ENCODE data around the gene HIVEP3.

Gene HIVEP3

DNA sequence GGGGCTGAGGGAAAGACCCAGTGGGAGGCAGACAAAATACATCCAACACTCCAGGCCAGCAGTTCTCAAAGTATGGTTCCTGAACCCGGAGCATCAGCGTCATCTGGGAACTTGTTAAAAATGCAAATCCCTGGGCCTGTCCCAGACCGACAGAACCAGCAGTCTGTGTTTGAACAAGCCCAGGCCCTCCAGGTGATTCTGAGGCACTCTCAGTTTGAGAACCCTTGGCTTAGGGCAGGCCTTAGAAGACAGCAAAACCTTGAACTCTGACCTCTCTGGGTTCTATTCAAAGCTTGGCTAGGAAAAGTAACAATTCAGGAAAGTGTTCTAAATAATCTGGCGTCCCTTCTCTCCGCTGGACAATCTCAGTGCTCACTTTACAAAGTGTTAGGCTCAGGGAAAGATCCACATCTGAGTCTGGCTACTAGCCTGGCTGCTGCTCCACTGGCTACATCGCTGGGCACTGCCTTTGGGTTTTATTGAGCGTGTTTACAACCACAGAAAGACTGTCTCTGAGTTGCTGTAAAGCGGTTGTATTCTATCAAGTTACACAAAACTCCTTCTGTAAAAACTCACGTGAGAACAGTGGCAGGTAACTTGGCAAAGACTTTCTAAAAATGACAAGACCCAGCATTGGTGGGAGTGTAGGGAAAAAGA lies 166.1 kb downstream of the HIVEP3 start:
- H3K36me3 Mint-ChIP-seq (ENCODE audit: insufficient read depth): peaks cover 8% of the 10 kb centered on the region
- no peak for DNase-seq (ENCODE audit: low spot score in 2 of 2)
- no peak overlapping the region for H3K27ac Mint-ChIP-seq (ENCODE audit: low read depth)
- no peaks in the 10 kb centered on the region for H3K9me3 Mint-ChIP-seq
- H3K27me3 Mint-ChIP-seq: no peaks in the 10 kb centered on the region
- ATAC-seq (replicated peaks; ENCODE audit: extremely low read depth, poor library complexity, severe bottlenecking): no peak
- H3K4me3 Mint-ChIP-seq: no peak overlapping the region
- peaks cover 41% of the 10 kb centered on the region for H3K4me1 Mint-ChIP-seq

DNA sequence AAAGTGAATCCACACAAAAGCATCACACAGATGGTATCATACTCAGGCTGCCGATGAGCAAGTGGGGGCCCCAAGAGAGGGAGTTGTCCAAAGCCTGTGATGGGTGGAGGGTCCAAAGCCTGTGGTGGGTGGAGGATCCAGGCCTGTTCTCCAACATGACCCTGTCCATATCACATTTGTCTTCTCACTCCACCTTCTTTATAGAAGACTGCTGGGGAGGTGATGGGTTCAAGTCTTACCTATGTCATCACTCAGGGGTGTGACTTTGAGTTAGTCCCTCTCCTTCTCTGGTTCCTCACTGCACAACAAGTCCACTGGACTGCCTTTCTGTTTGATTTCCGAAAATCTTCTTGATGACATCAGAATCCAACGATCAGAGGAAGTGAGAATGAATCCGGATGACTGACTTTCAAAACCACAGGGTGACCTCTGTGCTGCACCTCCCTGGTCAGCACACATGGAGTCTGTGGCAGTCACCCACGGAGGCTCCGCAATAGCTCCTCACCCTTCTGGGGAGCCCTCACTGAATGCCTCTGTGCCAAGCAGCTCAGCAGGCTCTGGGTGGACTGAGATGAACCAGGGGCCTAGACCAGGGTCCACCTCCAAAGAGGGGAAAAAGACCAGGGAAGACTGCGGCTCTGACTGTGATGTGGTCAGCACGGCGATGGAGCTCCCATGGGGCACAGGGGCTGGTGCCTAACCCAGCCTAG lies 166.8 kb downstream of the HIVEP3 start:
- ATAC-seq (replicated peaks; ENCODE audit: extremely low read depth, poor library complexity, severe bottlenecking): no peak
- peaks cover 43% of the 10 kb centered on the region for H3K4me1 Mint-ChIP-seq

DNA sequence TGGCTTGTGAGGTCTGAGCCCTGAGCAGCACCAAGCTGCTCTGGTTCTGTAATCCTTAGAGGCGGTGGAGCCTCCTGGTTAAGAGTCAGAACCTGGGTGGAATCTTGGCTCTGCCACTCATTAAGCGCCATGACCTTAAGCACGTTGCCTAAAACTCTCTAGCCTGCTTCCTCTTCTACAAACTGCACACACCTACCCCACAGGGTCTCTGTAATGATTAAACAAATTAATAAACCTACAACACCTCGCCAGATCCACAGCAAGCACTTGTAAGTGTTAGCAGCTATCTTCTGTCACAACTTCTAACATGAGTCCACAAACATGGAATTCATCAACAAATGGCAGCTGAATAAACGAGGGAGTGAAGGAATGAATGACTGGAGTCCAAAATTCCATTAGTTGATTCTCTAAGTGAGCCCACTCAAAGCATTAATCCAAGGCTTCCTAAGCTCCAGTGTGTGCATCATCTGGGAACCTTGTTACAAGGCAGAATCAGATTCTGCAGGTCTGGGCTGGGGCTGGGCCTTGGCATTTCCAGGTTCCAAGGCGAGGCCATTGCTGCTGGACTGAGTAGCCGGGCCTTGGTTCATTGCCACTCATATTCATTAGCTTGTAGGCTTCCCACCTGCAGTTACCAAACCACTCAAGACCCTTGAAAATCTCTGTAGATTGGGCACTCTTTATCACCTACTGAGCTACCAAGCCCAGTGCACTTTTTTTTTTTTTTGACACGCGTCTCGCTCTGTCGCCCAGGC lies 168.6 kb downstream of the HIVEP3 start:
- Mint-ChIP-seq H3K27ac (ENCODE audit: low read depth) (no peak overlapping the region), H3K9me3 (no peaks in the 10 kb centered on the region), H3K36me3 (ENCODE audit: insufficient read depth) (peaks cover 9% of the 10 kb centered on the region), H3K4me1 (peaks cover 46% of the 10 kb centered on the region), H3K27me3 (no peaks in the 10 kb centered on the region), H3K4me3 (no peak overlapping the region)
- ATAC-seq (replicated peaks; ENCODE audit: extremely low read depth, poor library complexity, severe bottlenecking) (no peak), DNase-seq (ENCODE audit: low spot score in 2 of 2) (no peak)

More for the DNA sequence above, 166.8 kb downstream of the HIVEP3 start:
- peaks cover 8% of the 10 kb centered on the region for H3K36me3 Mint-ChIP-seq (ENCODE audit: insufficient read depth)
- DNase-seq (ENCODE audit: low spot score in 2 of 2): no peak
- no peaks in the 10 kb centered on the region for H3K9me3 Mint-ChIP-seq
- H3K27ac Mint-ChIP-seq (ENCODE audit: low read depth): peak overlapping the region; percentile 35
- H3K4me3 Mint-ChIP-seq: no peak overlapping the region
- no peaks in the 10 kb centered on the region for H3K27me3 Mint-ChIP-seq

DNA sequence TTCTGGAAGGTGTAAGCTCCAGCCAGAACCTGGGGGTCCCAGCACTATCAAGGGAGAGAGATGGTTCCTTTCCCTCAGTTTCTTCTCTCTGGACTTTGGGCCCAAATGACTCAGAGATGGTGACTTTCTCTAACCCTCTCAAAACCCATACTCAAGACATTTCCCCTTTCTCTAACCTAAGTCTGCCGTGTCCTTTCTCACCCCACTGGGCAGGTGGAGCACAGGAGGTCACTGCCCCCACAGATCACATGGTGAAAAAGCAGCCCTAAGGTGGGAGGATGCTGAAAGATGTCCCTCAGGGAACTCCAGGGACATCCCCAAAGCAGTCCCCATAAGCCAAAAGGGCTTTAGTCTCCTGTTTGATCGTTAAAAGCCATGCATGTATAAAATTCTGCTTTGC lies 173.7 kb downstream of the HIVEP3 start:
- Mint-ChIP-seq H3K36me3 (ENCODE audit: insufficient read depth) (peaks cover 1% of the 10 kb centered on the region), H3K27ac (ENCODE audit: low read depth) (no peak overlapping the region), H3K4me3 (no peak overlapping the region), H3K4me1 (peaks cover 38% of the 10 kb centered on the region), H3K9me3 (no peaks in the 10 kb centered on the region), H3K27me3 (no peaks in the 10 kb centered on the region)
- ATAC-seq (replicated peaks; ENCODE audit: extremely low read depth, poor library complexity, severe bottlenecking) (no peak), DNase-seq (ENCODE audit: low spot score in 2 of 2) (no peak)

DNA sequence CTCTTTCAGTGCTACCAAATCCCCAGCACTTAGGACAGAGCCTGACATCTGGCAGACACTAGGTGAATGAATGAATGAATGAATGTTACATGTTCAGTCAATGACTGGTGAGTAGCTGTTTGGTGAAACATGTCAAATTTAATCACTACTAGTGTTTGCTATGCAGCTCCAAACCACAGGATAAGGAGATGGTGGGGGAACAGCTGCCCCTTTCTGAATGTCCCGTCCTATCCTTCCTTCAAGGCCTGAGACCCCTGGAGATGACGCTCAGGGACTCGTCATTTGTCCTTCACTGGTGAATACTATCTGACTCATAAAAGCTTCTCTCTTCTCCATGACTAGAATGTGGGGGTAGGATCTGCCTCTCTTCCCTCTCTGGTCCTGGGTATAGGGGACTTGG lies 175.4 kb downstream of the HIVEP3 start:
- Mint-ChIP-seq H3K36me3 (ENCODE audit: insufficient read depth) (peaks cover 1% of the 10 kb centered on the region), H3K27me3 (no peaks in the 10 kb centered on the region), H3K4me3 (no peak overlapping the region), H3K9me3 (no peaks in the 10 kb centered on the region), H3K27ac (ENCODE audit: low read depth) (no peak overlapping the region), H3K4me1 (peaks cover 45% of the 10 kb centered on the region)
- no peak for ATAC-seq (replicated peaks; ENCODE audit: extremely low read depth, poor library complexity, severe bottlenecking)
- no peak for DNase-seq (ENCODE audit: low spot score in 2 of 2)

DNA sequence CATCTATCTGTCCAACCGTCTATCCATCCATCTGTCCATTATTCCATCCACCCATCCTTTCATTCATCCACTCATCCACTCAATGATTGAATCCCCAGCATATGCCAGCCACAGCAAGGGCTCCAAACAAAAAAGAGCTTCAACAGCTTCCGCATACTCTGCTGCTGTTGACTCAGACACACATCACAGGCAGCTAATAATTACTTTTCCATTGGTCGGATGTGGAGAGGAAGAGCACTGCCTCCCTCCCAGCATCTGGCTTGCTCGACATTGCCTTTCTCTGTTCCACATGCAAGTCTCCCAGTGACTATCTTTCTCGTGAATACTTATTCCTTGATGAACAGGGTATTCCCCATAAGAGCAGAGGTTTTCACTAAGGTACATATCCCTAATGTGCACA lies 176.5 kb downstream of the HIVEP3 start:
- ATAC-seq (replicated peaks; ENCODE audit: extremely low read depth, poor library complexity, severe bottlenecking) (no peak), DNase-seq (ENCODE audit: low spot score in 2 of 2) (no peak)
- Mint-ChIP-seq H3K27me3 (no peaks in the 10 kb centered on the region), H3K27ac (ENCODE audit: low read depth) (no peak overlapping the region), H3K9me3 (no peaks in the 10 kb centered on the region), H3K36me3 (ENCODE audit: insufficient read depth) (peaks cover 3% of the 10 kb centered on the region), H3K4me3 (no peak overlapping the region), H3K4me1 (peaks cover 51% of the 10 kb centered on the region)

DNA sequence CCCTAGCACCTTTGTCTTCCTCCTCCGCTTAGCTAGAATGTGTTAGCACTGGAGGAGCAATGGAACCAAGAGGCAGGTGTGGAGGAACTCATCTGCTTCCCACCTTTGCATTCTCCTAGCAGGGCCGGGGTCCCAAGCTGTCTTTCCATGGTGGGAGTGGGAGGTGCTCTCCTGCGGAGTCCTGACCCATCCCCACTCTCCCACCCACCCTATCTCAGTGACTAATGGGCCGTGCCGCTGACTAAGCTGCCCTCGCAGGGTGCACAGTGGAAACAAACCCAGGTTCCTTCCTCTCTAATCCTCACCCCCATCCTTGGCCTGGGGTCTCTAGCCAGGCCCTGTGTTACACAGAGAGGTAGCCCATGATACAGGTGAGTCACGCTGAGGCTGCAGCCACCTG lies 177.5 kb downstream of the HIVEP3 start:
- H3K9me3 Mint-ChIP-seq: no peaks in the 10 kb centered on the region
- peak overlapping the region; percentile 93 for H3K27ac Mint-ChIP-seq (ENCODE audit: low read depth)
- DNase-seq (ENCODE audit: low spot score in 2 of 2): no peak
- peaks cover 3% of the 10 kb centered on the region for H3K36me3 Mint-ChIP-seq (ENCODE audit: insufficient read depth)
- ATAC-seq (replicated peaks; ENCODE audit: extremely low read depth, poor library complexity, severe bottlenecking): no peak
- peaks cover 52% of the 10 kb centered on the region for H3K4me1 Mint-ChIP-seq
- H3K4me3 Mint-ChIP-seq: no peak overlapping the region
- H3K27me3 Mint-ChIP-seq: no peaks in the 10 kb centered on the region

DNA sequence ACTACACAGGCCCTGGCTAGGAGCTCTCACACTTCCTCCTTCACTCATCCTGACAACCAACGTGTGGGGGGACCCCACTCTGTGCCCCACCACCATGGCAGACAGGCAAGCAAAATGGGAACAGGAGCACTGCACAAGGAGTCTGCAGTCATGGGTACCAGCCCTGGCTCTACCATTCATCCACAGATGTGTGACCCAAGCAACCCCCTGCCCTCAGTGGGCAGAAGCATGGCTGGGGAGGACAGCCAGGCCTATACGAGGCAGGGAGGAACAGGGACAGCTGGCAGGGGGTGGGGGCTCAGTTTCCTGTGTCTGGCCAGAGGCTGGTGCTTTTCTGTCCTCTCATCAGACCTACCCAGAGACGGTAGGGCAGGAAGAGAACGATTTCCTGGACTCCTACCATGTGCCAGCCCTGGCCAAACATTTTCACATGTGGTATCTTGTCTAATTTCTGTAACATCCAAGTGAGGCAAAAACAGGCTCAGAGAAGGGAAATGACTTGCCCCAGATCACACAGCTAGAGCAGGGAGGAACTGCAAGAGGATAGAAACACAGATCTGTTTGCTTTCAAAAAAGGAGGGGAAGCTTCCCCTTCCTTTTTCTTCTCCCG lies 178.0 kb downstream of the HIVEP3 start:
- no peak for DNase-seq (ENCODE audit: low spot score in 2 of 2)
- H3K27me3 Mint-ChIP-seq: no peaks in the 10 kb centered on the region
- H3K27ac Mint-ChIP-seq (ENCODE audit: low read depth): peak overlapping the region; percentile 93
- peaks cover 3% of the 10 kb centered on the region for H3K36me3 Mint-ChIP-seq (ENCODE audit: insufficient read depth)
- peak; percentile 41 for ATAC-seq (replicated peaks; ENCODE audit: extremely low read depth, poor library complexity, severe bottlenecking)
- no peak overlapping the region for H3K4me3 Mint-ChIP-seq
- no peaks in the 10 kb centered on the region for H3K9me3 Mint-ChIP-seq
- H3K4me1 Mint-ChIP-seq: peaks cover 52% of the 10 kb centered on the region

DNA sequence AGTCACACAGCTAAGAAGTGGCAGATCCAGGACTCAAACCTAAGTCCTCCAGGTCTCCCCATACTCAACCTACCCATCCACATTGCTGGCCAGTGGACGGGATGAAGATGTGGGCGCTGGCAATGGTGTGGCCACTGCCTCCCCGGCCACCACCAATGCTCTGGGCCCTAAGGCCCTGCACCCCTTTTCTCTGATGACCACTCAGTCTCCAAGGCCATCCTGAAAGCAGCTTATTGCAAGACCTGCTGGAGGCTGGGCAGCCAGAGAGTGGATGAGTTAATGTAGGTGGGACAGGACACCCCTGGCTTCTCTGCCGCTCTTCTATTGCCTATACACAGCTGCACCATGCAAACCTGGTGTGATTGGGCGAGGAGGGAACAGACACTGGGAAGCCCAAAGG lies 178.7 kb downstream of the HIVEP3 start:
- ATAC-seq (replicated peaks; ENCODE audit: extremely low read depth, poor library complexity, severe bottlenecking) (no peak), DNase-seq (ENCODE audit: low spot score in 2 of 2) (no peak)
- Mint-ChIP-seq H3K4me1 (peaks cover 59% of the 10 kb centered on the region), H3K36me3 (ENCODE audit: insufficient read depth) (peaks cover 2% of the 10 kb centered on the region), H3K9me3 (no peaks in the 10 kb centered on the region), H3K4me3 (no peak overlapping the region), H3K27ac (ENCODE audit: low read depth) (peak overlapping the region; percentile 93), H3K27me3 (no peaks in the 10 kb centered on the region)

DNA sequence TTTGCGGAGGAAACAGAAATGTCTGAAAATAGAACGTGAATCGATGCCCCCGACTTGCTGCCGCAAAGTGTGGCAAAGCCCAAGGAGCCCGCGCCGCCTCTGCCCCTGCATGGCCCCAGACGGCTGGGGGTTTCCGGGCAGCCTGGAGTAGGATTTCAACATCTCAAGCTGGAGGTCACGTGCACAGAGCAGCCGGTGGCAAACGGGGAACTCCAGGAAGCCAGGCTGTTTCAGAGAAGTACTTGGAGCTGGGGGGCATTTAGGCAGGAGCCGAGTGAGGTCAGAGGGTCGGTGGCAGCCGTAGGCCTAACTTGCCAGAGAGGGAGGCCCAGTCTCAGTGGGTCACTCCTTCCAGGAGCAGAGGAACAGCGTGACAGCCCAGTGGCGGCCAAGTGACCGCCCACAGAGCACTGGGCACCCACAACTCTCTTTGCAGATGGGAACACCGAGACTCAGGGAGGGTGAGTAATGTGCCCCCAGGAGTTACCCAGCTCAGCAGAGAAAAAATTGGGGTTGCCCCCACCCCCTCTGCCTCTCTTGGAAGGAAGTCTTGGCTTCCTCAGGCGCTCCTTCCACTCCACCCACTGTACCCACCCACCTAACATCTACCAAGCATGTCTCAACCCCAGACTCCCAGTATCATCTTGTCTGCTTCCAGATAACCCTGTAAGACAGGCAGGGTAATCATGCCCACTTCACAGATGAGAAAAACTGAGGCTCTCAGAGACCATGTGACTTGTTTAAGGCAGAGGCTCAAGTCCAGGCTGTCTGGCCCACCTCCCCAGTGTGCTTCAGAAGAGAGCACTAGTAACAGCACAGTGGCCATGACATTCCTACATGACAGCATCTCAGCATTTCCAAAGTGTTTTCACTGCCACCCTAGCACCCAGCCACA lies 179.4 kb downstream of the HIVEP3 start:
- peaks cover 66% of the 10 kb centered on the region for H3K4me1 Mint-ChIP-seq
- peak; percentile 49 to 64 for DNase-seq (ENCODE audit: low spot score in 2 of 2)

DNA sequence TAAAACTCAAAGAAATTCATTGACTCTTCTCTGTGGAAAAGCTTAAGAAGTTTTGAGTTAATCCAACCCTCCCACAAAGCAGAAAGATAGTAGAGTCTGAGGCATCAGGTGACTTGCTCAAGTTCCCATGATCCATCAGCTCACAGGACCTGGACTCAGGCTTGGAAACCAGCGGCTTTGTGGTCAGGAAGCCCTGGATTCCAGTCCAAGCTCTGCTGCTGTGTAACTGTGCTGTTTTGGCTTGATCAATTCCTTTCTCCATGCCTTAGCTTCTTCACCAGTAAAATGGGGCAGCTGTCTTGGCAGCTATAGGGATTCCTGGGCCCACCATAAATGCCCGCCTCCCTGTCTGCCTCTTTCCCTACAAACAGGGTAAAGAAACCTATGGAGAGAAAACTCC lies 180.2 kb downstream of the HIVEP3 start:
- Mint-ChIP-seq H3K4me1 (peaks cover 73% of the 10 kb centered on the region), H3K36me3 (ENCODE audit: insufficient read depth) (peaks cover 2% of the 10 kb centered on the region), H3K27me3 (no peaks in the 10 kb centered on the region), H3K4me3 (peak overlapping the region; percentile 75), H3K27ac (ENCODE audit: low read depth) (peak overlapping the region; percentile 93), H3K9me3 (no peaks in the 10 kb centered on the region)
- DNase-seq (ENCODE audit: low spot score in 2 of 2) (no peak), ATAC-seq (replicated peaks; ENCODE audit: extremely low read depth, poor library complexity, severe bottlenecking) (no peak)

More for the DNA sequence above, 179.4 kb downstream of the HIVEP3 start:
- no peaks in the 10 kb centered on the region for H3K27me3 Mint-ChIP-seq
- H3K27ac Mint-ChIP-seq (ENCODE audit: low read depth): peak overlapping the region; percentile 93
- H3K9me3 Mint-ChIP-seq: no peaks in the 10 kb centered on the region
- peak overlapping the region; percentile 75 for H3K4me3 Mint-ChIP-seq
- H3K36me3 Mint-ChIP-seq (ENCODE audit: insufficient read depth): peaks cover 2% of the 10 kb centered on the region
- ATAC-seq (replicated peaks; ENCODE audit: extremely low read depth, poor library complexity, severe bottlenecking): peak; percentile 93

DNA sequence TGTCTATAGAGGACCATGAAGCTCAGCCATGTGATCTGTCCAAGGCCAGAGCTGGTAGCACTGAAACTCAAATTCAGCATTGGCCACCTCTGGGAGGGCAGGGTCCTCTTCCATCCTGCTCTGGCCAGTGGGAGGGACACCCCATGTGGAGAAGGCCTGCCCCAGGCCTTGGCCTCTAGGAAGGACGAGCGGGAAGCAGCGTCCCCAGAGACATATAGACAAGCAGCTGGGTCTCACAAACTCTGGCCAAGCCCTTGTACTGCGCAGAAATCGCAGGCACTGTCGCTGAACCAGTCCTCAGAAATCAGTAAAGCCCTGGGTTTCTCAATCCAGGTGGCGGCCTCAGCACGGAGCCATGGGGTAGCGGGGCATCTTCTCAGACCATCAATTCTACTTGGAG lies 180.7 kb downstream of the HIVEP3 start:
- peaks cover 2% of the 10 kb centered on the region for H3K36me3 Mint-ChIP-seq (ENCODE audit: insufficient read depth)

More for the DNA sequence above, 180.7 kb downstream of the HIVEP3 start:
- DNase-seq (ENCODE audit: low spot score in 2 of 2) (no peak), ATAC-seq (replicated peaks; ENCODE audit: extremely low read depth, poor library complexity, severe bottlenecking) (no peak)
- H3K27ac Mint-ChIP-seq (ENCODE audit: low read depth): no peak overlapping the region
- no peaks in the 10 kb centered on the region for H3K9me3 Mint-ChIP-seq
- peak overlapping the region; percentile 21 for H3K4me3 Mint-ChIP-seq
- H3K27me3 Mint-ChIP-seq: no peaks in the 10 kb centered on the region
- peaks cover 73% of the 10 kb centered on the region for H3K4me1 Mint-ChIP-seq

Data from central memory CD8-positive, alpha-beta T cell (primary cell).